ENCODE data around the gene RGS13. TPM values are rescaled to one million over a fixed set of nuclear protein-coding genes. Genes with fewer than 3 reads are reported as not detected.

Gene RGS13
- total and polyA plus RNA-seq, 2 experiments from 2014 or later: not detected

GRCh38 chr1:192668409-192668983, 32.5 kb downstream of the RGS13 start (continued):
- TF ChIP-seq CTCF (conservative IDR thresholded peaks at IDR 0.05; ENCODE audit: low read depth in 2 of 2) (no peak), JUNB (IDR thresholded peaks at IDR 0.05; ENCODE audit: unreplicated experiment) (no peak), EZH2 (IDR thresholded peaks at IDR 0.05; ENCODE audit: low read depth, unreplicated experiment) (no peak), CREB1 (CRISPR knock-in tag; IDR thresholded peaks at IDR 0.05; ENCODE audit: low read depth) (no peak), ZNF462 (CRISPR knock-in tag; IDR thresholded peaks at IDR 0.05) (no peak), STAT1 (IDR thresholded peaks at IDR 0.05; ENCODE audit: unreplicated experiment) (no peak), ZNF331 (CRISPR knock-in tag; IDR thresholded peaks at IDR 0.05; ENCODE audit: low read depth) (no peak), POLR2AphosphoS5 (IDR thresholded peaks at IDR 0.05; ENCODE audit: low read depth) (no peak), ZNF114 (CRISPR knock-in tag; IDR thresholded peaks at IDR 0.05) (no peak), EZH2phosphoT487 (IDR thresholded peaks at IDR 0.05; ENCODE audit: unreplicated experiment) (no peak)
